Small intestine (tissue), 7 donors: ENCODE data around the gene TECTA. TPM values are rescaled to one million over a fixed set of nuclear protein-coding genes. Genes with fewer than 3 reads are reported as not detected.
"Not testable (repeated sequence)": the region's sequence is repeated elsewhere in the genome, so short reads cannot be mapped to it uniquely, and the experiment has no call there.

Experiments
- DNase-seq, 2 donors: peaks; one replicate each; pipeline versions ENCODE4 v3.0.0 to v3.0.0-alpha.2; 2013
- FAIRE-seq: peaks from 2 replicates; lab custom pipeline; 2012; peaks lifted over from hg19 to GRCh38; lab: Jason Lieb, UNC
- H3K27ac ChIP-seq, 3 donors: one replicate each; pipeline ENCODE4 v1.5.1; 2013; ENCODE audit warnings: low read length in 2 of 3, mild to moderate bottlenecking in 2 of 3, control low read depth in 1 of 3, inconsistent platforms in 1 of 3, low read depth in 1 of 3, moderate library complexity in 1 of 3
- H3K27me3 ChIP-seq, 3 donors: one replicate each; pipeline ENCODE4 v1.6.1; 2013; ENCODE audit warnings: low read length in 3 of 3, inconsistent platforms in 1 of 3; ENCODE audit not compliant: control insufficient read depth in 3 of 3, insufficient read depth in 3 of 3
- H3K36me3 ChIP-seq, 3 donors: one replicate each; pipeline ENCODE4 v1.6.1; 2013; ENCODE audit warnings: low read length in 3 of 3, inconsistent platforms in 1 of 3, low read depth in 1 of 3, mild to moderate bottlenecking in 1 of 3, moderate library complexity in 1 of 3; ENCODE audit not compliant: control insufficient read depth in 3 of 3, insufficient read depth in 2 of 3
- H3K4me1 ChIP-seq, 3 donors: one replicate each; pipeline ENCODE4 v1.6.1; 2013; ENCODE audit warnings: low read length in 2 of 3, inconsistent platforms in 1 of 3, low read depth in 1 of 3, mild to moderate bottlenecking in 1 of 3, moderate library complexity in 1 of 3; ENCODE audit not compliant: control insufficient read depth in 3 of 3, insufficient read depth in 2 of 3
- H3K4me3 ChIP-seq, 3 donors: one replicate each; pipeline ENCODE4 v1.5.1; 2013; ENCODE audit warnings: low read length in 3 of 3, control low read depth in 1 of 3, inconsistent platforms in 1 of 3, low read depth in 1 of 3, mild to moderate bottlenecking in 1 of 3, moderate library complexity in 1 of 3
- H3K9me3 ChIP-seq, 2 donors: one replicate each; pipeline ENCODE4 v1.6.1; 2013; ENCODE audit warnings: low read depth in 1 of 2, low read length in 1 of 2; ENCODE audit not compliant: control insufficient read depth in 2 of 2, insufficient read depth in 1 of 2
- WGBS, 3 donors: extraction: QIAGEN DNeasy Blood & Tissue Kit; methylation state at CpG; one replicate each; pipeline ENCODE4 v1.1.7; 2013; 5-methylcytosine and 5-hydroxymethylcytosine counted together
- polyA plus RNA-seq, 4 donors: library from polyadenylated mRNA; stranded (reverse) in 3 of 4; unstranded in 1 of 4; fragments of 200-250 nt in 3 of 4; fragments of 120-200 nt in 1 of 4; gene quantifications; one replicate each; pipeline versions ENCODE4 v1.2.1 to v1.2.3, GENCODE V29; 2013
- donor health status: healthy with polysubstance abuse.
- donor health status: control.
- donor health status: control.
- donor health status: Bipolar disorder and iron deficiency.
- donor health status: healthy.

TECTA gene
- polyA plus RNA-seq, 4 donors = 0.21 to 2.9 TPM; not detected in 2

DNA sequence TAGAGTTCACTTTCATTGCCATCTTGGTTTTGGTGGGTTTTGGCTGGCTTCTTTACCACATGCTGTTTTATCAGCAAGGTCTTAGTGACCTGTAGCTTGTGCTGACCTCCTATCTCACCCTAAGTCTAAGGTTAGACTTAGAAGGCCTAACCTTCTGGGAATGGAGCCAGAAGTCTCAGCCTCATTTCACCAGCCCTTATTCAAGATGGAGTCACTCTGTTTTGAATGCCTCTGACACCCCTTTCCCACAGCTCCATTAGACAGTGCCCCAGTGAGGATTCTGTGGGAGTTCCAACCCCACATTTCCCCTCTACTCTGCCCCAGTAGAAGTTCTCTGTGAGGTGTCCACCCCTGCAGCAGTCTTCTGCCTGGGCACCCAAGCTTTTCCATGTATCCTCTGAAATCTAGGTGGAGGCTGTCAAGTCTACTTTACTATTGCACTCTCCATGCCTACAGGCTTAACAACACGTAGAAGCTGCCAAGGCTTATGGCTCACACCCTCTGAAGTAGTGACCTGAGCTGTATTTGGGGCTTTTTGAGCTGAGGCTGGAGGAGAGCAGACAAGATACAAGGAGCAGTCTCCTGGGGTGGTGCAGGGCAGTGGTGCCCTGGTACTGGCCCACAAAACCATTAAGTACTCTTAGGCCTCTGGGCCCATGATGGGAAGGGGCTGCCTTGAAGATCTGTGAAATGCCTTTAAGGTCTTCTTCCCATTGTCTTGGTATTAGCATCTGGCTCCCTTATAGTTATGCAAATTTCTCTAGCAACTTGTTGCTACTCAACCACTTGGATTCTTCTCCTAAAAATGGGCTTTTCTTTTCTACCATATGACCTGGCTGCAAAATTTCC, 125.6 kb downstream of the TECTA start:
- FAIRE-seq = no peak
- no peak for DNase-seq
- WGBS, 3 donors = 64 to 85% (median 68%) methylated on average over 1 of the region's 1 CpG

DNA sequence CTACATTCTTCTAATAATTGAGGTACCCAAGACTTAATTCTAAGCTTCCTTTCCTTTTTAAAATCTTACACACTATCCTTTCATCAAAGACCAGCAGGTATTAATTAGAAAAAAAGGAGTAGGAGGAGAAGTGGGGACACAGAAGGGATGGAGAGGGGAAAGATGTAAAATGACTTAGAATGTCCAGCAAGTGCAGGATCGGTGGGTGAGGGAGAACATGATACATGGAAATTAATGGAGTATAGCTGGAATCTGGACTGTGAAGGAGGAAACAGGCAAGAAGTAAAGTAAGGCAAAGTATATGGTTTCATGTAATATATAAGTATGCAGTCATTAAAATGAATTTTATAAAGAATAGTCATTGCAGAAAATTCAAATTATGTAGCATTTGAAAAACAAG, 127.8 kb downstream of the TECTA start:
- Histone ChIP-seq H3K4me3 (no peak overlapping the region), H3K4me1 (peaks cover 0 to 17% (median 5%) of the 10 kb centered on the region in 3 donors), H3K27ac (no peak overlapping the region), H3K9me3 (peaks cover 0 to 7% of the 10 kb centered on the region in 2 donors), H3K27me3 (no peaks in the 10 kb centered on the region), H3K36me3 (no peaks in the 10 kb centered on the region)
- FAIRE-seq (no peak), DNase-seq (no peak)
- WGBS, 3 donors = 91 to 98% (median 97%) methylated on average over 1 of the region's 1 CpG

More for the DNA sequence above, 125.6 kb downstream of the TECTA start:
- Histone ChIP-seq H3K9me3 (peaks cover 0 to 7% of the 10 kb centered on the region in 2 donors), H3K36me3 (no peaks in the 10 kb centered on the region), H3K27me3 (peaks cover 0 to 4% (median 0%) of the 10 kb centered on the region in 3 donors), H3K27ac (no peak overlapping the region), H3K4me1 (peaks cover 0 to 14% (median 3%) of the 10 kb centered on the region in 3 donors), H3K4me3 (no peak overlapping the region)

DNA sequence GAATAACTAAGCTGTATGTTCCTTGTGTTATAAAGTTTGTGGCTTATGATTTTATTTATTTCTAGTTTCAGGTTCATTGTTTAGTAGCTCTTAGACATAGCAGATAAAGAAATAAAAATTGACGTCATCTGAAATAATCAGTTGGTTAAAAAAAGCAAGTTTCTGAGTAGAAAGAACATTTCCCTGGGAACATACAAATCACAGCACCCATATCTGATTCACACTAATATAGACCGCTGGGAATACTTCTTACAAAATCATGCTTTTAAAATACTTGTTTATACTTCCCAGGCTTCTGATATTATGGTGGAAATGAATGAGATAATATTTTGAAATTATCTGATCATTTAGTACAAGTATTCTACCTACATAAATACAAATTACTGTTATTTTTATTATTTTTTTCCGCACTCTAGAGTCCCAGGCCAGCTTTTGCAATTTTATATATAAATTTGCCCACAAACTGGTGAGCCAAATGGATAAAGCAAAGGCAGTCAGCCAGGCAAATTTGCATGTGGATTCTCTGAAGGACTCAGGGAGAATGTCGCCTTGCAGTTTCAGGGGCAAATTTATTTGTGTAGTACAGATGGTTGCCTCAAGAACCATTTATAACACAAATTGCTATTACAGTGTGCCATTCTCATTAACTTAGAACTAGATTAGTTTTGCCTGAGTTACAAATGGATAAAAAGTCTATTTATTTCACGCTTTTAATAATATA, 128.6 kb downstream of the TECTA start:
- no peak for FAIRE-seq

DNA sequence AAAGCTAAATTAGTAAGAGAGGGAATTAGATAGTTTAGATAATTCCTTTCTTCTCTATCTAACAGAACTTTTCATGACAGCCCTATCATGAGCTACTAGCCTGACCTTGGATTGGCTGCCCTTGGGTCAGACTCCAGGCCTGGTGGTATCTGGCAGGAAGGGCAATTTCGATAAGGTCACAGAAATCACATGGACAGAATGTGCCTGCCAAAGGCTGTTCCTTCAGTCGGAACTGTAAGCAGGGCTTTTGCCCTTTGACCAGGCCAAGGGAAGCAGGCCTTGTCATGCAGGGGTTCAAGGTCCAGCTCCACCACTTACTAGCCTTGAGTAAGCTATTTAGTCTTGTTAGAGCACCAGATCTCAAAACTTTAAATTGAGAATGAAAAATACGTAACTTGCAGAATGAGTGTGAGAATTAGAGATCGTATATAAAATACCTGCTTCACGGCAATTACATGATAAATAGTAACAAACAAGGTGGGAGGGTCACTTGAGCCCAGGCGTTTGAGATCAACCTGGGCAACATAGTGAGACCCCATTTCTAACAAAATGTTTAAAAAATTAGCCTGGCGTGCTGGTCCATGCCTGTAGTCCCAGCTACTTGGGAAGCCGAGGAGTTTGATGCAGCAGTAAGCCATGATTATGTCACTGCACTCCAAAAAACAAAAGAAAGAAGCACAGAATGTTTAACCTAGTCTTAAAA, 130.7 kb downstream of the TECTA start:
- H3K27me3 ChIP-seq = no peaks in the 10 kb centered on the region
- FAIRE-seq (no peak), DNase-seq (peak; percentile 89 to 98)
- peaks cover 0 to 2% of the 10 kb centered on the region in 2 donors for H3K9me3 ChIP-seq
- WGBS, 3 donors = 55 to 84% (median 58%) methylated on average over 8 of the region's 8 CpGs
- no peaks in the 10 kb centered on the region for H3K36me3 ChIP-seq
- H3K4me3 ChIP-seq = no peak overlapping the region
- H3K4me1 ChIP-seq = peaks cover 0 to 20% (median 2%) of the 10 kb centered on the region in 3 donors
- peak overlapping the region in 2 of 3 donors; percentile 49 to 81 for H3K27ac ChIP-seq

More for the DNA sequence above, 128.6 kb downstream of the TECTA start:
- Histone ChIP-seq H3K4me1 (peaks cover 0 to 17% (median 5%) of the 10 kb centered on the region in 3 donors), H3K27me3 (no peaks in the 10 kb centered on the region), H3K9me3 (peaks cover 0 to 7% of the 10 kb centered on the region in 2 donors), H3K27ac (no peak overlapping the region), H3K36me3 (no peaks in the 10 kb centered on the region), H3K4me3 (no peak overlapping the region)
- WGBS, 3 donors = 91 to 96% (median 91%) methylated on average over 5 of the region's 5 CpGs
- DNase-seq = no peak

DNA sequence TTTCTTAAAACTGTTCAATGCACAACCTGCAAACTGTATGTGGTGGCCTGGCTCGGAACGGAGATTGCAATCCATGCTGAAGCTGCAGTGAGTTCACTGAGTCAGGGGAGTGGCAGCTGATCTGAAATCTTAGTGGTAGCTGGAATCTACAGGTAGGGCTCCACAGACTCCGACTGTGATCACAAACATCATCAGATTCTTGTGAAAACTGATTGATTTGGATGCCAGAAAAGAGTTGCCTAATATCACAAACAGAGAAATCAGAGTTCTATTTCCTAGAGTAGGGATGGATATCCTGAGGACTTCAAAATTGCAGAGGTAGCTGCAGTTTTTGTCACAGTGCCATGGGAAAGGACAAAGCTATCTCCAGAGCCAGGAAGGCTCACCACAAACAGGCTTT, 134.0 kb downstream of the TECTA start:
- no peak for FAIRE-seq
- no peak overlapping the region for H3K27ac ChIP-seq
- H3K36me3 ChIP-seq = no peaks in the 10 kb centered on the region
- 89 to 90% (median 89%) methylated on average over 3 of the region's 3 CpGs for WGBS, 3 donors
- H3K4me3 ChIP-seq = no peak overlapping the region
- H3K9me3 ChIP-seq = no peaks in the 10 kb centered on the region
- peaks cover 0 to 18% (median 2%) of the 10 kb centered on the region in 3 donors for H3K4me1 ChIP-seq
- H3K27me3 ChIP-seq = no peaks in the 10 kb centered on the region
- DNase-seq = no peak

DNA sequence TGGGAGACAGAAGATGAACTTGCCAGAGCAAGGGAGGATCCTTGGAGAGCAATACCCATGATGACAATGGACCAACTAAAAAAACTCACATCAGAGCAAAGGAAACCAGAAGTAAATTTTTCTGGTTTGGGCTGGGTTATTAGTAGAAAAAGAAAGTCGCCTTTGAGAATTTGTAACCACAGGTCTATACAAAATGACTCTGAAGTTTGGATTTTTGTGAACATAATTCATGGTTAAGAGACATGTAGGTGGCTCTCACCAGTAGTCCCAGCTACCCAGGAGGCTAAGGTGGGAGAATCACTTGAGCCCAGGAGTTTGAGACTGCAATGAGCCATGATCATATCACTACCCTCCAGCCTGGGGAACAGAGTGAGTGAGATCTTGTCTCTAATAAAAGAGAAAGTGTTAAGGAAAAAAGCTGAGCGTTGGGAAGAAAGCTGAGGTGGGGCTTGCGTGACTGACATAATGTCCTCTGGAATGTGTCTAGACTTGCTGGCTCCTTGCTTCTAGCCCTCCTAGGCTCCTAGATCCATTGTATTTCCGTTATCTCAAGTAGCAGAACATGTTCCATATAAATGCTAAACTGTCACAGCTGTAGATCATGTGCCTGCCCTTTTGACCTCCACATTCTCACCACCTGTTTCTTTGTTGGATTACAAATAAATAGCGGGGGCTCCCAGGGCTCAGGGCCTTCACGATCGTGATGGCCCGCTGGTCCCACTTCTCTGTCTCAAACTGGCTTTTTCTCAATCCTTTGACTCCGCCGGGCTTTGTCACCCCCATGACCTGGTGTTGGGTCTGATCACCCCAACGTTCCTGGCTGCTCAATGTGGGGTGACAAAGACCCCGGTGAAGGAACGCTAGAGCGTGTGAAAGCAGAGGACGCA, 135.3 kb downstream of the TECTA start:
- WGBS, 3 donors = 37 to 56% (median 40%) methylated on average over 15 of the region's 15 CpGs
- Histone ChIP-seq H3K27ac (peak overlapping the region in 1 of 3 donors; percentile 8), H3K9me3 (no peaks in the 10 kb centered on the region), H3K4me1 (peaks cover 0 to 8% (median 2%) of the 10 kb centered on the region in 3 donors), H3K36me3 (no peaks in the 10 kb centered on the region), H3K4me3 (no peak overlapping the region), H3K27me3 (no peaks in the 10 kb centered on the region)
- DNase-seq (peak; percentile 33 to 34), FAIRE-seq (no peak)

DNA sequence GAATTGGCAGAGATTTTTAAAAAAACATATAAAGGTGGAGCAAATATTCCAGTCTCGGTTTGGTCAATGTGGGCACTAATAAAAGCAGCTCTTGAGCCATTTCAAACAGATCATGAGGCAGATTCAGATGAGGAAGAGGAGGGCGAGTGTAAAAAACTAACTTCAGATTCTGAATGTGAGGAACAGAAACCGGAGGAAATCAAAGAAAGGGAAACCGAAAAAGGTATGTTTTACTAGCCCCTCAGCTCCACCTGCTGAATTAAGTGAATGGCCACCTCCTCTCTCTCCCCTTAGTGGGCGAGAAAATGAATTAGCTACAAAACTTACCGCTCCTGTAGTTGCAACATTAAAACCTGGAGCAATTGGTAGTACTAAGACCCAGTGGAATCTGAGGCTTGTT, 136.2 kb downstream of the TECTA start:
- not testable (repeated sequence) for DNase-seq, FAIRE-seq, H3K27ac ChIP-seq, H3K27me3 ChIP-seq, H3K4me3 ChIP-seq, H3K4me1 ChIP-seq, H3K36me3 ChIP-seq, H3K9me3 ChIP-seq
- 48 to 68% (median 54%) methylated on average over 5 to 6 of the region's 6 CpGs for WGBS, 3 donors
